A673 (cell line): ENCODE results near the gene RAP1GAP. TPM values are rescaled to one million over a fixed set of nuclear protein-coding genes. Genes with fewer than 3 reads are reported as not detected.
A peak's percentile ranks its signal among the peaks of the same experiment; 100 is the strongest.

ENCODE experiments used
- BruUV-seq: library from RNA; stranded (reverse); fragments of 400-500 nt; replicated peaks from 2 replicates; lab custom pipeline; 2021; lab: Mats Ljungman, UMichigan
- CTCF ChIA-PET: fragments of 300-600 bp; sonication (Branson Sonifier 250); formaldehyde crosslinking; loops from one replicate; lab custom pipeline; 2022; ENCODE audit warnings: antibody characterized with exemption; lab: Charles Lee
- POLR2A ChIA-PET: fragments of 300-600 bp; sonication (Branson Sonifier 250); formaldehyde crosslinking; loops from one replicate; lab custom pipeline; 2022; ENCODE audit warnings: antibody characterized with exemption; ENCODE audit not compliant: low non-redundant PET; lab: Charles Lee
- DNase-seq: peaks from one replicate; pipeline ENCODE4 v3.0.0-alpha.2; 2015; ENCODE audit warnings: low spot score
- H3K27ac ChIP-seq: fragments of 200-600 bp; sonication (generic); 2 replicates; pipeline ENCODE4 v1.5.1; 2016; ENCODE audit warnings: mixed run types, low read depth, mild to moderate bottlenecking, mixed read lengths, antibody characterized with exemption, low read length; ENCODE audit not compliant: poor library complexity, severe bottlenecking
- H3K27me3 ChIP-seq: fragments of 200-600 bp; sonication (generic); replicated peaks from 2 replicates; pipeline ENCODE4 v1.6.1; 2017; ENCODE audit warnings: mixed run types, low read depth, mild to moderate bottlenecking, mixed read lengths, antibody characterized with exemption, low read length; ENCODE audit not compliant: insufficient read depth, poor library complexity
- H3K36me3 ChIP-seq: fragments of 200-600 bp; sonication (generic); 2 replicates; pipeline ENCODE4 v1.6.1; 2016; ENCODE audit warnings: mixed run types, mild to moderate bottlenecking, mixed read lengths, antibody characterized with exemption, low read length; ENCODE audit not compliant: insufficient read depth, poor library complexity, severe bottlenecking
- H3K4me1 ChIP-seq: fragments of 200-600 bp; sonication (generic); 2 replicates; pipeline ENCODE4 v1.6.1; 2017; ENCODE audit warnings: mixed run types, mild to moderate bottlenecking, mixed read lengths, antibody characterized with exemption, low read length; ENCODE audit not compliant: insufficient read depth, poor library complexity, severe bottlenecking
- H3K4me3 ChIP-seq: fragments of 200-600 bp; sonication (generic); 2 replicates; pipeline ENCODE4 v1.5.1; 2016; ENCODE audit warnings: low read depth, mixed run types, mild to moderate bottlenecking, mixed read lengths, low read length; ENCODE audit not compliant: poor library complexity, severe bottlenecking
- H3K9me3 ChIP-seq: fragments of 200-600 bp; sonication (generic); 2 replicates; pipeline ENCODE4 v1.6.1; 2016; ENCODE audit warnings: mixed run types, low read depth, mild to moderate bottlenecking, mixed read lengths, antibody characterized with exemption, low read length; ENCODE audit not compliant: poor library complexity, severe bottlenecking
- EZH2 ChIP-seq: fragments of 200-600 bp; sonication (generic); IDR thresholded peaks from 2 replicates; pipeline ENCODE4 v1.6.1; 2017; ENCODE audit warnings: borderline replicate concordance, low read depth, mild to moderate bottlenecking, mixed read lengths, antibody characterized with exemption, low read length; ENCODE audit not compliant: poor library complexity, severe bottlenecking
- intact Hi-C: fragments of 100-400 bp; cut with micrococcal nuclease; formaldehyde crosslinking; loops from one replicate; pipeline ENCODE4 v1.10.0; 2022; ENCODE audit not compliant: unreplicated experiment
- total RNA-seq: library from RNA; stranded (reverse); gene quantifications from 2 replicates; pipeline ENCODE4 v1.2.3, GENCODE V29; 2021
- TF ChIP-seq, protein P1 (sequence below): fragments of 300-800, 200-600 bp; sonication (generic); conservative IDR thresholded peaks from 2 replicates; pipeline ENCODE4 v1.5.1; 2017; ENCODE audit warnings: low read depth, mild to moderate bottlenecking, antibody characterized with exemption, low read length, moderate library complexity, mixed read lengths

The RAP1GAP gene
- total RNA-seq, 1 experiment from 2014 or later, result 37.7 TPM

- TF ChIP-seq, protein P1, sequence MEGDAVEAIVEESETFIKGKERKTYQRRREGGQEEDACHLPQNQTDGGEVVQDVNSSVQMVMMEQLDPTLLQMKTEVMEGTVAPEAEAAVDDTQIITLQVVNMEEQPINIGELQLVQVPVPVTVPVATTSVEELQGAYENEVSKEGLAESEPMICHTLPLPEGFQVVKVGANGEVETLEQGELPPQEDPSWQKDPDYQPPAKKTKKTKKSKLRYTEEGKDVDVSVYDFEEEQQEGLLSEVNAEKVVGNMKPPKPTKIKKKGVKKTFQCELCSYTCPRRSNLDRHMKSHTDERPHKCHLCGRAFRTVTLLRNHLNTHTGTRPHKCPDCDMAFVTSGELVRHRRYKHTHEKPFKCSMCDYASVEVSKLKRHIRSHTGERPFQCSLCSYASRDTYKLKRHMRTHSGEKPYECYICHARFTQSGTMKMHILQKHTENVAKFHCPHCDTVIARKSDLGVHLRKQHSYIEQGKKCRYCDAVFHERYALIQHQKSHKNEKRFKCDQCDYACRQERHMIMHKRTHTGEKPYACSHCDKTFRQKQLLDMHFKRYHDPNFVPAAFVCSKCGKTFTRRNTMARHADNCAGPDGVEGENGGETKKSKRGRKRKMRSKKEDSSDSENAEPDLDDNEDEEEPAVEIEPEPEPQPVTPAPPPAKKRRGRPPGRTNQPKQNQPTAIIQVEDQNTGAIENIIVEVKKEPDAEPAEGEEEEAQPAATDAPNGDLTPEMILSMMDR, result no peak
- TF ChIP-seq EZH2, result no peak
- H3K4me3 ChIP-seq, result no peak overlapping the region
- BruUV-seq, result no TSS peak
- H3K9me3 ChIP-seq, result no peaks in the 10 kb centered on the region
- DNase-seq, result no peak
- H3K4me1 ChIP-seq, result peaks cover 15% of the 10 kb centered on the region
- intact Hi-C loops, result no loop called here
- H3K36me3 ChIP-seq, result peaks cover 32% of the 10 kb centered on the region
- ChIA-PET POLR2A (no interaction called here), CTCF (interaction anchor here (0.5 kb wide), 1 partner anchor 259 kb away, joined by 3 read pairs; no protein-coding TSS in a partner anchor)
- no peaks in the 10 kb centered on the region for H3K27me3 ChIP-seq
- no peak overlapping the region for H3K27ac ChIP-seq
Observed at GRCh38 chr1:21707086-21707840, 38.1 kb upstream of the RAP1GAP start.

DNA sequence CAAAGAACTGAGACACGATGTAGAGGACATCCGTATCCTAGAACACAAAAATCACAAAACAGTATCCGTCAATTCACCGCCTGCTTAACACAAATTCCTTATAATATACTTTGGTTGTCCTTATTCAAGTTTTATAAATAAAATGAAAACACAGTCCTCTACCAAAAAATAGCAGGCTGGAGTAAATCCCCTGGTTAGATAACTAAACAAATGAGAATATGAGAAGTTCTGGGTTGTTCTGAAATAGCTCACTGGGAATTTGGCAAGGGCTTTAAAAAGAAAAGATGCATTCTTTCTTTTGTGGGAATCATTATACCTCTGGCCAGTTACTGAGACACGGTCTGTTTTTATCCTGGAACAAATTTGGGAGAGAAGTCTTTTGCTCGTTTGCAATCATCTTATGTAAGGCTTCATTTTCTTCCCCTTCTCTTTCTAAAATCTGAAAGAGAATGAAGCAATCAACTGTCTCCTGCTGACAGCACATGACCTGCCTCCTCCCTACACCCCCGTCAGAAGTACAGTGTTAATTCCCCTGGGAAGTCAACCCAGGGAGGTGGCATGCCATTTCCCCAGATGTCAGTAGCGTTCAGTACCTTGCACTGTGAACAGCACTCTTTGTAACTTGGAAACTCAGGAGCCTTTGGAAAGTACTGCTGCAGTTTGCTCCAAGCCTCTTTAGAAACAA is 37.1 kb upstream of the RAP1GAP start:
- POLR2A ChIA-PET, result no interaction called here
- H3K9me3 ChIP-seq, result no peaks in the 10 kb centered on the region
- H3K4me3 ChIP-seq, result no peak overlapping the region
- intact Hi-C loops, result no loop called here
- H3K27me3 ChIP-seq, result no peaks in the 10 kb centered on the region
- no peak for TF ChIP-seq EZH2
- TF ChIP-seq, protein P1, result no peak
- no peak overlapping the region for H3K27ac ChIP-seq
- peaks cover 40% of the 10 kb centered on the region for H3K36me3 ChIP-seq
- DNase-seq, result peak; percentile 76
- no TSS peak for BruUV-seq
- H3K4me1 ChIP-seq, result peaks cover 15% of the 10 kb centered on the region
- CTCF ChIA-PET, result no interaction called here

GRCh38 chr1:21705303-21705980 is 36.3 kb upstream of the RAP1GAP start:
- H3K36me3 ChIP-seq, result peaks cover 45% of the 10 kb centered on the region
- H3K4me1 ChIP-seq, result peaks cover 15% of the 10 kb centered on the region
- ChIA-PET POLR2A (no interaction called here), CTCF (no interaction called here)
- DNase-seq, result no peak
- no peak overlapping the region for H3K4me3 ChIP-seq
- TF ChIP-seq, protein P1, result no peak
- TF ChIP-seq EZH2, result no peak
- intact Hi-C loops, result no loop called here
- no peaks in the 10 kb centered on the region for H3K27me3 ChIP-seq
- BruUV-seq, result no TSS peak
- no peak overlapping the region for H3K27ac ChIP-seq
- H3K9me3 ChIP-seq, result no peaks in the 10 kb centered on the region
